ENCODE data around the gene FARSA. TPM values are rescaled to one million over a fixed set of nuclear protein-coding genes. Genes with fewer than 3 reads are reported as not detected.

FARSA gene
- total and polyA plus RNA-seq, 2 of the 8 experiments (the other 6 are each of a cell fraction or from before 2014, with no cell fraction given), result 61.0 to 103 TPM

DNA sequence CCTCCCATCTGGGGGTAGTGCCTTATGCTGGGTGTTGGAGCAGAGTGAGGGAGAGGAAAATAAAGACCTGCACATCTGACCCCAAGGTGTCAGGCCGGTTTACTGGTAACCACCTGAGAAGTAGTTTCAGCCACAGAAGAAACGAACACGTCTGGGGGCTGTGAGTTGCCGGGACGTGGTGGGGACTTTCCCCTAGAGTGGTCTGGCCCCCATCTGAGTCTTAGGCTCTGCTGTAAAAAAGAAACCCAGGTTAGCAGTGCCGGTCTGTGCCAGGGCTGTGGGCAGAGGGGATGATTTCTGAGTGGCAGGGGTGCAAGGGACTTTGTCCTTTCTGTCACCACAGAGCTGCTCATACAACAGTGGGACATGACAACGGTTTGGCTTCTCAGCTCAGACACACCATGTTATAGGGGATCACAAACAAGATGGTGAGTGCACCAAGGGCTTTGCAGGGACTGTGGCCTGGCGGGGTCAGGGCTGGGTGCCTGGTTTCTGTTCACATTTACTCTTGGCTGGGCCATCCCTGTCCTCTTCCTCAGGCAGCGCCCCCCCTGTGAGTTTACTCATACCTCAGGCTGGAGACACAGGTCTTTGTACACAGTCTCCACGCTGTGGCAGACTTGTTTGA is 33.5 kb downstream of the FARSA start:
- Histone ChIP-seq H3K23ac (ENCODE audit: insufficient read length) (no peak overlapping the region), H3K23me2 (ENCODE audit: low read depth, low read length) (no peaks in the 10 kb centered on the region), H2BK20ac (ENCODE audit: low read length) (no peak overlapping the region), H3K4me3 (ENCODE audit: extremely low read depth in 1 of 4, insufficient read depth in 2 of 4, low read depth in 3 of 4, low read length in 4 of 4) (no peak overlapping the region), H2AK5ac (ENCODE audit: low read depth, low read length) (no peak overlapping the region), H3K36me3 (ENCODE audit: control insufficient read depth in 2 of 4, insufficient read depth in 4 of 4, low read length in 3 of 4) (peaks cover 8 to 24% (median 17%) of the 10 kb centered on the region in 4 experiments; a peak in 6 of 8 replicates), H2BK5ac (ENCODE audit: low read depth, low read length) (no peak overlapping the region), H3K18ac (ENCODE audit: extremely low read depth, low read length) (no peak overlapping the region), H3K27ac (ENCODE audit: low read depth, low read length) (no peak overlapping the region), H3K79me2 (ENCODE audit: control insufficient read depth in 1 of 2, insufficient read depth in 2 of 2, low read length in 2 of 2) (no peaks in the 10 kb centered on the region), H3K27me3 (replicated peaks in 1 of 4; ENCODE audit: control insufficient read depth in 3 of 4, extremely low read depth in 1 of 4, insufficient read depth in 3 of 4, low read length in 3 of 4) (no peaks in the 10 kb centered on the region), H3K9me3 (ENCODE audit: insufficient read depth in 2 of 2, low read depth in 1 of 2, low read length in 1 of 2) (no peaks in the 10 kb centered on the region), H2AFZ (ENCODE audit: low read length) (no peak overlapping the region), H2BK12ac (ENCODE audit: low read depth, low read length) (no peak overlapping the region), H3K4me2 (ENCODE audit: insufficient read depth in 1 of 2, low read depth in 2 of 2, low read length in 2 of 2) (no peak overlapping the region), H3K9ac (replicated peaks in 1 of 4; ENCODE audit: extremely low read depth in 1 of 4, low read depth in 3 of 4, low read length in 3 of 4) (no peak overlapping the region), H4K91ac (replicated peaks; ENCODE audit: insufficient read length, low read length) (no peak overlapping the region), H4K8ac (ENCODE audit: extremely low read depth, insufficient read depth, low read length) (no peak overlapping the region), H4K5ac (ENCODE audit: insufficient read length, low read depth, low read length) (no peak overlapping the region), H3K14ac (ENCODE audit: insufficient read length) (no peak overlapping the region), H3K56ac (replicated peaks; ENCODE audit: insufficient read length, low read depth, low read length) (no peak overlapping the region), H3K4me1 (replicated peaks in 1 of 4; ENCODE audit: control insufficient read depth in 3 of 4, insufficient read depth in 4 of 4, low read length in 3 of 4) (no peaks in the 10 kb centered on the region), H4K20me1 (replicated peaks in 1 of 2; ENCODE audit: control insufficient read depth in 1 of 2, insufficient read depth in 2 of 2, low read length in 2 of 2) (peaks cover 0 to 2% of the 10 kb centered on the region in 2 experiments), H2BK15ac (ENCODE audit: low read length) (no peak overlapping the region), H3K4ac (replicated peaks; ENCODE audit: insufficient read length, low read depth, low read length) (no peak overlapping the region), H3K79me1 (ENCODE audit: low read depth, low read length) (no peaks in the 10 kb centered on the region), H2BK120ac (replicated peaks; ENCODE audit: low read depth, low read length) (no peak overlapping the region)
- POLR2A ChIA-PET (ENCODE audit: partially characterized antibody), result interaction anchor here (0.8 to 15.0 kb wide), 10 partner anchors 9 to 48 kb away, joined by 3 to 180 read pairs (median 6); partner anchors contain the start of genes CALR, GCDH and SYCE2
- FAIRE-seq (no peak), DNase-seq (ENCODE audit: low read depth in 1 of 2, low spot score in 2 of 2) (no peak)
- no peak for TF ChIP-seq POU5F1 (IDR thresholded peaks at IDR 0.05; ENCODE audit: low read depth, low read length)
- TF ChIP-seq CREB1 (IDR thresholded peaks at IDR 0.05), result no peak
- no peak for TF ChIP-seq POLR2A (IDR thresholded peaks at IDR 0.05; ENCODE audit: control extremely low read depth in 1 of 2, low read depth in 2 of 2, low read length in 2 of 2)
- 93% methylated on average over 10 of the region's 10 CpGs; no CpG with 5 or more reads in 1 of the 2 experiments for WGBS, 2 experiments (ENCODE audit: extremely low coverage in 1 of 2, insufficient coverage in 1 of 2, insufficient read length in 1 of 2, insufficient replicate concordance in 2 of 2, low coverage in 1 of 2, low lambda C conversion rate in 2 of 2, missing lambda C conversion rate in 1 of 2)
- CTCF ChIA-PET (ENCODE audit: partially characterized antibody), result interaction anchor here (0.6 to 1.5 kb wide), 5 partner anchors 9 to 296 kb away, joined by 3 to 5 read pairs (median 3); partner anchors contain the start of gene GCDH
